22Rv1 (cell line): Measurements from ENCODE around the gene HGFAC.
A peak's percentile ranks its signal among the peaks of the same experiment; 100 is the strongest.
"Not testable (repeated sequence)": the region's sequence is repeated elsewhere in the genome, so short reads cannot be mapped to it uniquely, and the experiment has no call there.

Experiments used
- H3K27ac ChIP-seq: fragments of 450-650 bp; 2 replicates; pipeline ENCODE4 v1.5.1; 2017
- ZFX ChIP-seq: fragments of 450-650 bp; IDR thresholded peaks from 2 replicates; pipeline ENCODE4 v1.6.1; 2017; ENCODE audit warnings: antibody characterized with exemption, borderline replicate concordance
- TF ChIP-seq, protein P1 (sequence below): fragments of 450-650 bp; IDR thresholded peaks from 2 replicates; pipeline ENCODE4 v1.5.1; 2017; ENCODE audit warnings: mild to moderate bottlenecking

HGFAC gene

GRCh38 chr4:3406431-3406830 lies 35.3 kb upstream of the HGFAC start:
- TF ChIP-seq ZFX: no peak
- TF ChIP-seq, protein P1, sequence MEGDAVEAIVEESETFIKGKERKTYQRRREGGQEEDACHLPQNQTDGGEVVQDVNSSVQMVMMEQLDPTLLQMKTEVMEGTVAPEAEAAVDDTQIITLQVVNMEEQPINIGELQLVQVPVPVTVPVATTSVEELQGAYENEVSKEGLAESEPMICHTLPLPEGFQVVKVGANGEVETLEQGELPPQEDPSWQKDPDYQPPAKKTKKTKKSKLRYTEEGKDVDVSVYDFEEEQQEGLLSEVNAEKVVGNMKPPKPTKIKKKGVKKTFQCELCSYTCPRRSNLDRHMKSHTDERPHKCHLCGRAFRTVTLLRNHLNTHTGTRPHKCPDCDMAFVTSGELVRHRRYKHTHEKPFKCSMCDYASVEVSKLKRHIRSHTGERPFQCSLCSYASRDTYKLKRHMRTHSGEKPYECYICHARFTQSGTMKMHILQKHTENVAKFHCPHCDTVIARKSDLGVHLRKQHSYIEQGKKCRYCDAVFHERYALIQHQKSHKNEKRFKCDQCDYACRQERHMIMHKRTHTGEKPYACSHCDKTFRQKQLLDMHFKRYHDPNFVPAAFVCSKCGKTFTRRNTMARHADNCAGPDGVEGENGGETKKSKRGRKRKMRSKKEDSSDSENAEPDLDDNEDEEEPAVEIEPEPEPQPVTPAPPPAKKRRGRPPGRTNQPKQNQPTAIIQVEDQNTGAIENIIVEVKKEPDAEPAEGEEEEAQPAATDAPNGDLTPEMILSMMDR: no peak
- no peak overlapping the region for H3K27ac ChIP-seq

DNA sequence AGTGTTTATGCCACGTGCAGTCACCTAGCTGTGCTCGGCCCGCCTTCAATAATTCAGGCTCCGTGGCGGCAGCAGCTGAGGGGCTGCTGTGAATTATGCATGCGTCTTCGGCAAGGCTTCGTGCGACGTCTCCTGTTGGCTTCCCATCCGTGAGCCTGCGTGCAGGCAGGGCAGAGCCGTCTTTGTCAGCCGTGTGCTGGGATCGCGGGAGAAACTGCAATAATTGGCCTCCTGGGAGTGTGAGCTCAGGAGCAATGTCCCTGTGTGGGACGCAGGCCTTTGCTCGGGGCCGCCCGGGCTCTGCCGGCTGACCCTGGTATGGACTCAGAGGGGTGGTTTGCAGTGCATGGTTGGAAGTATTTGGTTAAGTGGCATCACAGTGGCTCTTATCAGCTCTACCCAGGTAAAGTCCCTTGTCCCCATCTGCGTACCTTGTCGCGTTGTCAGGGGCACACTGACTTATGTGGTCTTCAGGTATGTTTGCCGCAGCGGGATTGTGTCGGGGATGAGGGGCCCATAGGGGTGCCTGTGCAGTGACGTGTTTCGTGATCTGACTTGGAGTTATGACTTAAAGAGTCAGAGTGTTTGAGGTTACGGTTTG lies 34.5 kb upstream of the HGFAC start:
- H3K27ac ChIP-seq: no peak overlapping the region
- no peak for TF ChIP-seq ZFX
- TF ChIP-seq, protein P1: no peak

GRCh38 chr4:3407930-3408792 lies 33.6 kb upstream of the HGFAC start:
- no peak for TF ChIP-seq ZFX
- TF ChIP-seq, protein P1: no peak
- H3K27ac ChIP-seq: no peak overlapping the region

- H3K27ac ChIP-seq: no peak overlapping the region
- no peak for TF ChIP-seq ZFX
- TF ChIP-seq, protein P1: no peak
Observed at GRCh38 chr4:3408793-3409330, 32.9 kb upstream of the HGFAC start.

- no peak for TF ChIP-seq ZFX
- TF ChIP-seq, protein P1: no peak
- H3K27ac ChIP-seq: peak overlapping the region; percentile 34; the same call in 1 of the 2 replicates
Observed at GRCh38 chr4:3409571-3410091, 32.1 kb upstream of the HGFAC start.

DNA sequence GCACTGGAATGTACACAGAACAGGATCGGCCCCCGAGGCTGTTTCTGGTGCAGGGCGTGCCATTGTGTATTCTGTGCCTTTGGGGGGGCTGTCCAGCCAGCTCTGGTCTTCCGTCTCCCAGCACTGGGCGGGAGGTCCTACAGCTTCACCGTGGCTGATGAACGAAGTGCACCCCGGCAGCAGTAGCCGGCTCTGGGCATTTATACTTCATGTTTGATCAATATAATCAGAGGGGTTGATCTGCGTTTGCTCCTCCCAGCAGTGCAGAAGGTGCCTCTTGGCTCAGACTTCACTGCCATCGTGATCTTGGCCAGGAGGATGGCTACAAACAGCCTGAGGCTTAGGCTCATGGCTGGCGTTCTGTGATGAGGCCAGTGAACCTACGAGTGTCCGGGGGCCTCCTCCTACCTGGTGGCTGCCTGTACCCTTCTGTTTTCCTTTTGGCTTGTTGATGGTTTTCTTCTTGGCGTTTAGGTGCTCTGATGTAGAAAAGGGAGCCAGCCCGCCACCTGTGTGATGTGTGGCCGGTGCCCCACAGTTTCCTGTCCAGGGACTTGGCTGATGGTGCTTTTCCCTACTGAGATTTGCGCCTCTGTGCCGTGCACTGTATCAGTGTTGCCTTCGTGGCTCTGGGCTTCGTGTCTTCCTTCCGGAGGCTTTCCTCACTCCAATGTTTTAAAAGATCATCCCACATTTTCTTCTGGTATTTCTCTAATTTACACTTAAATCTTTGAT lies 31.2 kb upstream of the HGFAC start:
- H3K27ac ChIP-seq: peak overlapping the region; percentile 34
- TF ChIP-seq ZFX: no peak
- TF ChIP-seq, protein P1: no peak

GRCh38 chr4:3411190-3411589 lies 30.6 kb upstream of the HGFAC start:
- H3K27ac ChIP-seq: not testable (repeated sequence)
